Measurements from ENCODE around the gene DCST2. TPM values are rescaled to one million over a fixed set of nuclear protein-coding genes. Genes with fewer than 3 reads are reported as not detected.
"Not testable (repeated sequence)": the region's sequence is repeated elsewhere in the genome, so short reads cannot be mapped to it uniquely, and the experiment has no call there.

DCST2 gene
- total RNA-seq, 1 donor from 2014 or later = under 0.01 TPM

DNA sequence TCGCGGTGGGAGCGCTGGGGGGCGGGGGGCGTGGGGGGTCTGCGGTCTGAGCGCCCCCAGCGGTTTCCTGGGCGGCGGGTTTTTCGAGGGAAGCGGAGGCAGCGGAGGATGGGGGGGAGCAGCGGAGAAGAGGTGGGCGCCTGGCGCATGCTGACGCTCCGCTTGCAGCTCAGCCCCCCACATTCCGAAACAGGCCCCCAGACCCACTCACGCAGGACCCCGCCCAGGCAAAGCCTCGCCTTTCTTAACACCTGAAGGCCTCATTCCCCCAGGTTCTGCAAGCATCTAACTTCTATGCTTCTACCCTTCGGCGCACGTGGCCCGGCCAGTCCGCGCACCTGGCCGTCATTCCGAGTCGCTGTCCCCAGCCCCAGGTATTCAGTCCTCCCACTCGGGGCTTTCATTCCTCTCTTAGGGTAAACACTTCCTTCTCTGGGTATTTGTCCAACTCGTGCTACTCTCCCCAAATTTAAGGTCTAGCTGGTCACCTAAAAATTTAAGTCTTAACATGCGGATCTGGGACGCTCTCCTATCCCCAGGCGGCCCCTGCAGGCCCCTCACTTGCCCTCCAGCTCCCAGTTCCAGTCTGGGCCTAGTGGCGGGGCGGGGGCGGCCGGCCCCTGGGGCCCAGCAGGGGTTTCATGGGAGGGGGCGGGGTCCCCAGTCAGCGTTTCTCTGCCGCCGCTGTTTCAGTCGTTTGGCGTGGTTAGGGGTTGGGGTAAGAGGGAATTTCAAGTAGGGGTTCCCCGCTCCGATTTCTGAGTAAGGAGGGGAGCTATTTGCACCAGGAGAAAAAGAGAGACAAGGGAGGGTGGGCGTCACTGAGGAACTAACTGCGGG lies 33.8 kb downstream of the DCST2 start:
- TF ChIP-seq, protein P1, sequence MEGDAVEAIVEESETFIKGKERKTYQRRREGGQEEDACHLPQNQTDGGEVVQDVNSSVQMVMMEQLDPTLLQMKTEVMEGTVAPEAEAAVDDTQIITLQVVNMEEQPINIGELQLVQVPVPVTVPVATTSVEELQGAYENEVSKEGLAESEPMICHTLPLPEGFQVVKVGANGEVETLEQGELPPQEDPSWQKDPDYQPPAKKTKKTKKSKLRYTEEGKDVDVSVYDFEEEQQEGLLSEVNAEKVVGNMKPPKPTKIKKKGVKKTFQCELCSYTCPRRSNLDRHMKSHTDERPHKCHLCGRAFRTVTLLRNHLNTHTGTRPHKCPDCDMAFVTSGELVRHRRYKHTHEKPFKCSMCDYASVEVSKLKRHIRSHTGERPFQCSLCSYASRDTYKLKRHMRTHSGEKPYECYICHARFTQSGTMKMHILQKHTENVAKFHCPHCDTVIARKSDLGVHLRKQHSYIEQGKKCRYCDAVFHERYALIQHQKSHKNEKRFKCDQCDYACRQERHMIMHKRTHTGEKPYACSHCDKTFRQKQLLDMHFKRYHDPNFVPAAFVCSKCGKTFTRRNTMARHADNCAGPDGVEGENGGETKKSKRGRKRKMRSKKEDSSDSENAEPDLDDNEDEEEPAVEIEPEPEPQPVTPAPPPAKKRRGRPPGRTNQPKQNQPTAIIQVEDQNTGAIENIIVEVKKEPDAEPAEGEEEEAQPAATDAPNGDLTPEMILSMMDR (IDR thresholded peaks at IDR 0.05; ENCODE audit: insufficient read depth, low read length, severe bottlenecking) = no peak
- DNase-seq (ENCODE audit: low read depth) (no peak), FAIRE-seq (no peak)
- Histone ChIP-seq H3K27me3 (ENCODE audit: control insufficient read depth, insufficient read depth, low read length) (no peaks in the 10 kb centered on the region), H3K4me3 (ENCODE audit: low read depth, low read length) (peak overlapping the region; percentile 96), H3K36me3 (ENCODE audit: control insufficient read depth, insufficient read depth, low read length) (peaks cover 5% of the 10 kb centered on the region)

DNA sequence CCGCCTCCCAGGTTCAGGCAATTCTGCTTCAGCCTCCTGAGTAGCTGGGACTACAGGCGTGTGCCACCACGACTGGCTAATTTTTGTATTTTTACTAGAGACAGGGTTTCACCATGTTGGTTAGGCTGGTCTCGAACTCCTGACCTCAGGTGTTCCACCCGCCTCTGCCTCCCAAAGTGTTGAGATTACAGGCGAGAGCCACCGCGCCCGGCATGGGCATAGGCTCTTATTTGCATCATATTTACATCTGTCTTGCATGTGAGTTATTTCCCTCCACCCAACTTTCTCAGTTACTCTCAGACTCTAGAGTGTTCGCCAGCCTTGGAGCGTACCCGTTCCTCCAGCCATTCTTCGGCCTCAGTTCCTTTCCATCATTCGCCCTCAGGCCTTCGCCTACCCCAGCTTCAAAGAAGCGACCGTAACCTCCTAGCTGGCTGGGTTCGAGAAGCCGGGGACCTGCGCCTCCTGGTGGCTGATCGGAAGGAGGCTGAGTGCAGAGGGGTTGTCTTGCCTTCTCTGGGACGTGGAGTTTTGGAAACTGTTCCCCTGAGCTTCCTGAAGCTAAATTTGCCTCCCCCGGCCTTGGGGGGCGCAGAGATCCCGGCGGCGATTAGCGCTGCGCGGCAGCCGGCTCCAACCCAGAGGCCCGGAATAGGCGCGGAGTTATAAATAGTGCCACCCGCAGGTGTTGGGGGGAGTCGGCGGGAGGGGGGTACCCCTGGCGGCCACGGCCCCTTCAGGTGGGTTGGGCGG lies 34.6 kb downstream of the DCST2 start:
- peak; percentile 43 for DNase-seq (ENCODE audit: low read depth)
- TF ChIP-seq, protein P1 (IDR thresholded peaks at IDR 0.05; ENCODE audit: insufficient read depth, low read length, severe bottlenecking) = peak; percentile 91
- no peaks in the 10 kb centered on the region for H3K27me3 ChIP-seq (ENCODE audit: control insufficient read depth, insufficient read depth, low read length)
- no peak overlapping the region for H3K4me3 ChIP-seq (ENCODE audit: low read depth, low read length)
- peaks cover 3% of the 10 kb centered on the region for H3K36me3 ChIP-seq (ENCODE audit: control insufficient read depth, insufficient read depth, low read length)
- no peak for FAIRE-seq

DNA sequence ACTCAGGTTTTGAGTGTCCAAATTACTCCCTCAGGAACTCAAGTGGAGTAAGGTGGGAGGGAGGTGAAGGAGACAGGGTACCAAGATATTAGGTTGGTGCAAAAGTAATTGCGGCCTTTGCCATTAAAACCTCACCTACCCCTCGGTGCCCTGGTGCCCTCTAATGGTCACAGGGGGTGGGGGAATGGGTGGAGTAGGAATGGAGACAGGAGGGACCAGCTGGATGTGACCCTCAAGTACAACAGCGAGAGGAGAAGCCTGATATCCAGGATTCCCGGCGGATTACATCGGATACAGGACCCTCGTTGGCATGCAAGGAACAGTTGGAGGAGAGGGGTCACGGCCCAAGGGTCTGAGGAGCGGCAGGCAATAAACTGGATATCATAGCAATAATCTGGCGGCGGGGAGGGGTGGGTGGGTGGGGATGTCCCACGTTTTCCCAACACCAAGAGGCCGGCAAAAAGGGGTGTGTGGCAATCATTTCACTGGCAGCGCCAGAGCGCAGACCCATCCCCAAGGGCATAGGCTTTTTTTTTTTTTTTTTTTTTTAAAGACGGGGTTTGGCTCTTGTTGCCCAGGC lies 35.3 kb downstream of the DCST2 start:
- Histone ChIP-seq H3K4me3 (ENCODE audit: low read depth, low read length) (no peak overlapping the region), H3K36me3 (ENCODE audit: control insufficient read depth, insufficient read depth, low read length) (no peaks in the 10 kb centered on the region), H3K27me3 (ENCODE audit: control insufficient read depth, insufficient read depth, low read length) (no peaks in the 10 kb centered on the region)
- DNase-seq (ENCODE audit: low read depth) (no peak), FAIRE-seq (no peak)
- TF ChIP-seq, protein P1 (IDR thresholded peaks at IDR 0.05; ENCODE audit: insufficient read depth, low read length, severe bottlenecking) = no peak

DNA sequence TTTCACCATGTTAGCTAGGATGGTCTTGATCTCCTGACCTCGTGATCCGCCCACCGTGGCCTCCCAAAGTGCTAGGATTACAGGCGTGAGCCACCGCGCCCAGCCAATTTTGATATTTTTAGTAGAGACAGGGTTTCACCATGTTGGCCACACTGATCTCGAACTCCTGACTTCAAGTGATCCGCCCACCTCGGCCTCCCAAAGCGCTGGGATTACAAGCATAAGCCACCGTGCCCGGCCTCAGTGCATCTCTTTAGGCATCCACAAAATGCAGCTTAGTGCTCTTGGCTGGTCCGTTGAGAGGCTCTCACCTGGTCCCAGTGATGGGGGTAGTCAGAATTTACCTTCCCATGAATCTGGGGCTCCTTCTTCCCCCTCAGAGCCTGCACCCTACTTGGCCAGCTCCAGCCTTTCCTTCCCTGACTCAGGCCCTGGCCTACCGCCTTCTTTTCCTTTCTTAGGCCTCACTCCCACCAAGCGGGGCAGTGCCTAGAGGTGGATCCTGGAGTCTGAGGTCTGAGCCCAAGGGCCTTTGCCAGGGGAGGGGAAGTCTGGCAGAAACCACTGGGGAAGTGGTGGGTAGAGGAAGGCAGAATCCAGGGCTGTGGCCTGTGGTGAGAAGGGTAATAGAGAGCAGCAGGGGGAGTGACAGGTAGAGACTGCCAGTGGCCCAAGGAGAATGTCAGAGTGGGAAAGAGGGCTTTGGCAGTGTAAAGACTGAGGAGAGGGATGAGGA lies 36.4 kb downstream of the DCST2 start:
- Histone ChIP-seq H3K4me3 (ENCODE audit: low read depth, low read length) (no peak overlapping the region), H3K27me3 (ENCODE audit: control insufficient read depth, insufficient read depth, low read length) (no peaks in the 10 kb centered on the region), H3K36me3 (ENCODE audit: control insufficient read depth, insufficient read depth, low read length) (no peaks in the 10 kb centered on the region)
- TF ChIP-seq, protein P1 (IDR thresholded peaks at IDR 0.05; ENCODE audit: insufficient read depth, low read length, severe bottlenecking) = no peak
- FAIRE-seq = no peak
- DNase-seq (ENCODE audit: low read depth) = no peak

DNA sequence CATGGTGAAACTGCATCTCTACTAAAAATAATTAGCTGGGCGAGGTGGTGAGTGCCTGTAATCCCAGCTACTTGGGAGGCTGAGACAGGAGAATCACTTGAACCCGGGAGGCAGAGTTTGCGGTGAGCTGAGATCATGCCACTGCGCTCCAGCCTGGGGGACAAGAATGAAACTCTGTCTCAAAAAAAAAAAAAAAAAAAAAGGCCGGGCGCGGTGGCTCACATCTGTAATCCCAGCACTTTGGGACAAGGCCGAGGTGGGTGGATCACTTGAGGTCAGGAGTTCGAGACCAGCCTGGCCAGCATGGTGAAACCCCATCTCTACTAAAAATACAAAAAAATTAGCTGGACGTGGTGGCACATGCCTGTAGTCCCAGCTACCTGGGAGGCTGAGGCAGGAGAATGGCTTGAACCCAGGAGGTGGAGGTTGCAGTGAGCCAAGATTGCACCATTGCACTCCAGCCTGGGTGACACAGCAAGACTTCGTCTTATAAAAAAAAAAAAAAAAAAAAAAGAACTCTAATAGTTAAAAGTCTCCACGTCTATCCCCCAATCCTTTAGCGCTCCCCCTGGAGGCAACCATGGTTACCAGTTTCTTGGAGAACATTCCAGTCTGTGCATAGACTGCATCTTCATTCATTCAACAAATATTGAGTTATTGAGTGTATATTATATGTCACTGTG lies 38.1 kb downstream of the DCST2 start:
- TF ChIP-seq, protein P1 (IDR thresholded peaks at IDR 0.05; ENCODE audit: insufficient read depth, low read length, severe bottlenecking) = peak; percentile 26
- not testable (repeated sequence) for H3K27me3 ChIP-seq (ENCODE audit: control insufficient read depth, insufficient read depth, low read length); FAIRE-seq; H3K36me3 ChIP-seq (ENCODE audit: control insufficient read depth, insufficient read depth, low read length); H3K4me3 ChIP-seq (ENCODE audit: low read depth, low read length)
- peak; percentile 76 for DNase-seq (ENCODE audit: low read depth)

All from bronchial epithelial cell (primary cell).